ENCODE data around the gene FANCD2.
A peak's percentile ranks its signal among the peaks of the same experiment; 100 is the strongest.

The FANCD2 gene

DNA sequence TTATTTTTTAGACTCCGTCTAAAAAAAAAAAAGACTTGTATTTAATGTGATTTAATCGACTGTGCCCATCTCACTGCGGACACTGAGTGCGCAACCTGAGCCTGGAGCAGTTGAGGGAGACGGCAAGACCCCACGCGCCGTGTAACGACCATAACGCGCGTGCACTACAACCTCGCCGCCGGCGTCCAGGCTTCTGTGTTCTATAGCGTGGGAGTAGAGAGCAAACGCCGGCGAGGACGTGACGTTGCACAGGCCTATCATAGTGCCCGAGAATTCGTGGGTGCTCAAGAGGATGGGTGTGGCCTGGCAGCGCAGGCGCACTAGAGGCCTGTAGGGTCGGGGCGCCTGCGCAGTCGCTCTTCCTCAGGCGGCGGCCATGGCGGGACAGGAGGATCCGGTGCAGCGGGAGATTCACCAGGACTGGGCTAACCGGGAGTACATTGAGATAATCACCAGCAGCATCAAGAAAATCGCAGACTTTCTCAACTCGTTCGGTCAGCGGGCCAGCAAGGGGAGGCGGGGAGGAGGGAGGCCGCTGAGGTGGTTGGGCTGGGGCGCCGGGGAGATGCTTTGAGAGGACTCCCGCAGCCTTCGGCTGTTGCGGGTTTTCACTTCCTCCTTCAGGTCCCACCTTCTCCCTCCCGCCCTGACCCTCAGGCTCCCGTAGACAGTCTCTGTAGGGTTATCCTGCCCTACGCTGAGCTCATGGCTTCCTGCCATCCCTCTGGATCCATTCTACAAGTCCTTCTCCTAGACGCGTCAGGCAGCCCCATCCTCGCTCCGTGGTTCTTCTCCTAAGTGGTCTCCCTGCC is 89.3 kb downstream of the FANCD2 start, which contains the start of gene BRK1:
Gene BRK1, plus strand, starts transcription at position 350 of the 812 bp plus-strand sequence. Its CDS starts 27 bp downstream, at position 377.
- peak; percentile 97 for DNase-seq

DNA sequence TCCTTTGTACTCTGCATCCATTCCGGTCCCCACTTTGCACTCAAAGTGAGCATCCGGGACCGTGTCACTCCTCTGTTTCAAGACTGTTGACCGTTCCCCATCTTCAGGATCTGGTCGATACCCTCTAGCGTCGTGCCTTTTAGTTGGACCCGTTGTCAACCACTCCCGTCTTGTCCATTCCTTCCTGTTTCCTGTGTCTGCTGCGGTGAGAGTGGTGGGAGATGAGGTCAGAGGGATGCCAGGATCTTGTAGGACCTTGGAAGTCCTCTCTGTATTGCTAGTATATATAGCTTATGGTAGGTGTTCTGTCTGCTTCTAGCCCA is 89.9 kb downstream of the FANCD2 start:
- DNase-seq: no peak

DNA sequence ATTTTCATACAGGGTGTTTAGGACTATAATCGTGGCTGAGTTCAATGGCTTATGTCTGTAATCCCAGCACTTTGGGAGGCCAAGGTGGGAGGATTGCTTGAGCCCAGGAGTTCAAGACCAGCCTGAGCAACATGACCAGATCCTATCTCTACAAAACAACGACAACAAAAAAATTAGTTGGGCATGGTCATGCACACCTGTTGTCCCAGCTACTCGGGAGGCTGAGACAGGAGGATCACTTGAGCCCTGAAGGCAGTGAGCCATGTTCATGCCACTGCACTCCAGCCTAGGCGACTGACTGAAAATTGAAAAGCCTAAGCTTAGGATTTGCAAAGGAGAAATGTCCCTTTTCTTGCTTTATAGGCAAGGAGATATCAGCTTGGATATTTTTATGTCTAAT is 90.7 kb downstream of the FANCD2 start:
- DNase-seq: no peak

DNA sequence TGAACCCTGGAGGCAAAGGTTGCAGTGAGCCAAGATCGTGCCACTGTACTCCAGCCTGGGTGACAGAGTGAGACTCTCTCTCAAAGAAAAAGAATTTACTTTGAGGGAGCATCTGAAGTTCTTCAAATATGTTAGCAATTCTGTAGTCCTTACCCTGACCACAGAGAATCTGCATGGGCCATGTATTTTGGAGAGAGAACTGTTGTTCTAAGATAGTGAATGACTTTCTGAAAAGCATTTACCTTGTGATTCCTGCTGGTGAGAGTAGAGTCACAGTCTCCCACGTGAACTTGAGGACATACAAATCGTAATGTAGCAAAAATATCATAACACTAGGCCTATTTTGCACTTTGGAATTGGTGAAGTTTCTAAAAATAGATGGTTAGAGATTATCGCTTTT is 93.1 kb downstream of the FANCD2 start:
- no peak for DNase-seq

DNA sequence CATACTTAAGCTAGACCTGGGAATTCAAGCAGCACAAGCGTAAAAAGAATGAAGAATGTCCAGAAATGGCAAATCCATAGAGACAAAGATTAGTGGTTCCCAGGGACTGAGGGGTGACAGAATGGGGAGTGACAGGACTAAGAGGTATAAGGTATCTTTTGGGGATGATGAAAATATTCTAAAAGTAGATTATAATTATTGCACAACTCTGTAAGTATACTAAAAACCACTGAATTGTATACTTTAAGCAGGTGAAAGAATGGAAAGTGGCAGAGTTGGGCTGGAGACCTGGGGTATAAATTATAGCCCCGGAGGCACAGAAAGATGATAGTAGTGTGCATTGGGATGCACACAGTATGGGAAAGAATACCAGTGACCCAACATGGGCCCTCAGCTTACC is 94.8 kb downstream of the FANCD2 start:
- no peak for DNase-seq

DNA sequence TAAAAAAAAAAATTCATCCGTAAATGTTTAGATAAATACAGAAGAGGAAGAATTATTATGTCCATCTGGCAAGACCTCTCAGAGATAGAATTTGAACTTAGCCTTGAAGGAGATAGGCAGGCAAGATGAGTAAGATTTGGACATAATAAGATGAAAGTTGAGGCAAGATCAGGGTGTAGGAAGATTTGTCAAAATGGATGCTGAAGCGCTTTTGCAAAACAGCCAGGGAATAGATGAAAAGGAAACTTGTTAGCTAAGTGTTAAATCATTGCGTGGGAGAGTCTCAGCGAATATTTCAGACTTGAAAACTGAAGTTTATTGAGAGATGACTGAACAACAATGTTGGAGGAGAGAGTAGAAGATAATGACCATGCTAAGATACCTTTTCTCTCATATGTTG is 96.5 kb downstream of the FANCD2 start:
- no peak for DNase-seq

DNA sequence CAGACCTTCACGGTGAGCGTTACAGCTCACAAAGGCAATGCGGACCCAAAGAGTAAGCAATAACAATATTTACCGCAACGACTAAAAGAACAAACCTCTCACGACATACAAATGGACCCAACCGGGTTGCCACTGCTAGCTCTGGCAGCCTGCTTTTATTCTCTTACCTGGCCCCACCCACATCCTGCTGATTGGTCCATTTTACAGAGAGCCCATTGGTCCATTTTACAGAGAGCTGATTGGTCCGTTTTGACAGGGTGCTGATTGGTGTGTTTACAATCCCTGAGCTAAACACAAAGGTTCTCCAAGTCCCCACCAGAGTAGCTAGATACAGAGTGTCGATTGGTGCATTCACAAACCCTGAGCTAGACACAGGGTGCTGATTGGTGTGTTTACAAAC is 109.6 kb downstream of the FANCD2 start:
- peak; percentile 27 for DNase-seq

DNA sequence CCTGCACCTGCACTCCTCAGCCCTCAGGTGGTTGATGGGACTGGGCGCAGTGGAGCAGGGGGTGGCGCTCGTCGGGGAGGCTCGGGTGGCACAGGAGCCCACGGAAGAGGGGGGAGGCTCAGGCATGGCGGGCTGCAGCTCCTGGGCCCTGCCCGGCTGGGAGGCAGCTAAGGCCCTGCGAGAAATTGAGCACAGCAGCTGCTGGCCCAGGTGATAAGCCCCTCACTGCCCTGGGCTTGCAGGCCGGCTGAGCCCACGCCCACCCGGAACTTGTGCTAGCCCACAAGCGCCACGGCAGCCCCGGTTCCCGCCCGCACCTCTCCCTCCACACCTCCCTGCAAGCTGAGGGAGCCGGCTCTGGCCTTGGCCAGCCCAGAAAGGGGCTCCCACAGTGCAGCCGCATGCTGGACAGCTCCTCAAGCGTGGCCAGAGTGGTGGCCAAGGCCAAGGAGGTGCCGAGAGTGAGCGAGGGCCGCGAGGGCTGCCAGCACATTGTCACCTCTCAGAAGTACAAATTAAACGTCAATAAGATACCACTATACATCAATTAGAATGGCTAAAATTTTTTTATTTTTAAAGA is 110.3 kb downstream of the FANCD2 start:
- DNase-seq: no peak

DNA sequence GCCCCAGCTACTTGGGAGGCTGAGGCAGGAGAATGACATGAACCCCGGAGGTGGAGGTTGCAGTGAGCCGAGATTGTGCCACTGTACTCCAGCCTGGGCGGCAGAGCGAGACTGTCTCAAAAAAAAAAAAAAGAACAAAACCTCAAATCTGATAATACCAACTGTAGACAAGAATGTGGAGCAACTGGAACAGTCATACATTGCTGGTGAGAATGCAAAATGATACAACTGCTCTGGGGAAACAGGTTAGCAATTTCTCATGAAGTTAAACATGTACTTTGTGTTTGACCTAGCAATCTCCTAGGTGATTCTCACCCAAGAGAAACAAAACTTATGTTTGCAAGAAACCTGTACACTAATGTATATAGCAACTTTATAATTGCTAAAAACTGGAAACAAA is 110.9 kb downstream of the FANCD2 start:
- no peak for DNase-seq

DNA sequence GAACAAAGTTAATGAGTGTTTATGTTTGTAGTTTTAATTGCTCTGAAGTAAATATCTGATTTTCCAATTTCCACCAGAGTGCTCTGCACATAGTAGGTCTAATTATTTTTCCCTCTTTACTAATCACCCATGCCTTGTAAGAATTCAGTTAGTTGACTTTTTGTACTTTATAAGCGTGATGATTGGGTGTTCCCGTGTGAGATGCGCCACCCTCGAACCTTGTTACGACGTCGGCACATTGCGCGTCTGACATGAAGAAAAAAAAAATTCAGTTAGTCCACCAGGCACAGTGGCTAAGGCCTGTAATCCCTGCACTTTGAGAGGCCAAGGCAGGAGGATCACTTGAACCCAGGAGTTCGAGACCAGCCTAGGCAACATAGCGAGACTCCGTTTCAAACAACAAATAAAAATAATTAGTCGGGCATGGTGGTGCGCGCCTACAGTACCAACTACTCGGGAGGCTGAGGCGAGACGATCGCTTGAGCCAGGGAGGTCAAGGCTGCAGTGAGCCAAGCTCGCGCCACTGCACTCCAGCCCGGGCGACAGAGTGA is 114.8 kb downstream of the FANCD2 start:
- no peak for DNase-seq

DNA sequence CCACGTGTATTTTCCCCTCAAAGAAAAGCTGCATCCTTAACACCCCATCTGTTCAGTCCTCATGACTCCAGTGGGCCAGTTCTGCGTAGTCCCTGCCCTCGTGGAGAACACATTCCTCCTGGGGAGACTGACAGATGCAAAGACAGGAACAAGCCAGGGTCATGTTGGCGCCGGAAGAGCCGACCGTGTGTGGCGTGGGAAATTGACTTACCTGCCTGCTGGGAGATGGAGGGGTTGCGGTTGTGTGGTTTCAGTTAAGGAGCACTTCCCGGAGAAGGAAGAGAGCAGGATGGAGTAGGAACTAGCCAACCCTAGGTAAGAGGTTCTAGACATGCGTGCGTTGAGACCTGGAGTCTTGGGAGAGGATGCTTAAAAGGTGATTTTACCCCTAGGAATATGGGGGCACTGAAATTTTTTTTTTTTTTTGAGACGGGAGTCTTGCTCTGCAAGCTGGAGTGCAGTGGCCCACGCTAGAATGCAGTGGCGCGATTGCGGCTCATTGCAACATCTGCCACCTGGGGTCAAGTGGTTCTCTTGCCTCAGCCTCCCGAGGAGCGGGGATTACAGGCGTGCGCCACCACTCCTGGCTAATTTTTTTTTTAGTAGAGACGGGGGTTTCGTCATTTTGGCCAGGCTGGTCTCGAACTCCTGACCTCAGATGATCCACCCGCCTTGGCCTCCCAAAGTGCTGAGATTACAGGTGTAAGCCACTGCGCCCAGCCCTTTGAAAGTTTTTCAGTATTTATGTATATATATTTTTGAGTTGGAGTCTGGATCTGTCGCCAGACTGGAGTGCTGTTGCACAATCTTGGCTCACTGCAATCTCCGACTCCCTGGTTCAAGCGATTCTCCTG is 116.7 kb downstream of the FANCD2 start:
- peak; percentile 19 for DNase-seq

DNA sequence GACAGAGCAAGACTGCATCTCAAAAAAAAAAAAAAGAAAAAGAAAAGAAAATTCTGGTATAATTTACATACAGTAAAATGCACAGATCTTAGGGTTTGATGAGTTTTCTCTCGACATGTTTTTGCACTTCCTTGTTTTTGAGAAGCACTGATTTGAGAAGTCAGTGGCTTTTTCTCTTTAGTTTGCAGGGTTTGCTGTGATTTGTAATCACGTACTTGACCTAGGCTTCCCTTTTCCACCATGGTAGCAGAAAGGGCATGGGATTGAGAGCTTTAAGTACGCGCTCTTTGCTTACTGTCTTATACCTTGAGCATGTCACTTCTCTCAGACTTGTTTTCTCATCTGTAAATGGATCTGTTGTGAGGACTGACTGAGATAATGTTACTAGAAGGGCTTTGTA is 119.4 kb downstream of the FANCD2 start:
- no peak for DNase-seq

DNA sequence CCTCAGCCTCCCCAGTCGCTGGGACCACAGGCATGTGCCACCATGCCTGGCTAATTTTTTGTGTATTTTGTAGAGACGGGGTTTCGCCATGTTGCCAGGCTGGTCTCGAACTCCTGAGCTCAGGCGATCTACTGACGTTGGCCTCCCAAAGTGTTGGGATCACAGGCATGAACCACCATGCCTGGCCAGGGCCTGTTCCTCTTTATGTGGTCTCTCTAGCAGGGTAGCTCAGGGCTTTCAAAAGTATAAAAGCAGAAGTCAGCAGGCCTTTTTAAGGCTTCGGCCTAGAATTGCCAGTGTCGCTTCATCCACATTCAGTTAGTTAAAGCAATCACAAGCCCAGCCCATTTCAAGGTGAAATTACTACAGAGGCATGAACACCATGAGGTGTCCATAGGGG is 123.0 kb downstream of the FANCD2 start:
- no peak for DNase-seq

DNA sequence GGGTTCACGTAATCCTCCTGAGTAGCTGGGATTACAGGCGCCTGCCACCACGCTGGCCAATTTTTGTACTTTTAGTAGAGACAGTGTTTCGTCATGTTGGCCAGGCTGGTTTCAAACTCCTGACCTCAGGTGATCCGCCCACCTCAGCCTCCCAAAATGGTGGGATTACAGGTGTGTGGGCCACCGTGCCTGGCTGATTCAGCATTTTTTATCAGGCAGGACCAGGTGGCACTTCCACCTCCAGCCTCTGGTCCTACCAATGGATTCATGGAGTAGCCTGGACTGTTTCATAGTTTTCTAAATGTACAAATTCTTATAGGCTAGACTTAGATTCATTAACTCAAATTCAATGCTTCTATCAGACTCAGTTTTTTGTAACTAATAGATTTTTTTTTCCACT is 124.8 kb downstream of the FANCD2 start:
- no peak for DNase-seq

Data from stimulated activated CD4-positive, alpha-beta T cell treated with anti-CD3 and anti-CD28 coated beads, Interleukin-1b, Interleukin-23, amount 100 ng/mL, for 48 hours (primary cell).